PFSK-1 (cell line): ENCODE data around the gene BATF3.

Experiments used
- FOXP2 ChIP-seq: optimal IDR thresholded peaks from 2 replicates; pipeline ENCODE3; 2011; ENCODE audit warnings: borderline replicate concordance, control low read depth, inconsistent platforms; ENCODE audit not compliant: insufficient read depth; ENCODE audit errors: extremely low read length, extremely low read depth
- POLR2AphosphoS5 ChIP-seq: IDR thresholded peaks from 2 replicates; pipeline ENCODE4 v1.6.1; 2012; ENCODE audit warnings: low read depth, mild to moderate bottlenecking, control low read depth, low read length, moderate library complexity
- SIN3A ChIP-seq: IDR thresholded peaks from 2 replicates; pipeline ENCODE4 v1.6.1; 2012; ENCODE audit warnings: mild to moderate bottlenecking, low read length, moderate library complexity, borderline replicate concordance; ENCODE audit not compliant: insufficient read depth
- TAF1 ChIP-seq: IDR thresholded peaks from 2 replicates; pipeline ENCODE4 v1.6.1; 2012; ENCODE audit warnings: low read length, control low read depth, borderline replicate concordance; ENCODE audit not compliant: insufficient read depth
- TF ChIP-seq, protein P1 (sequence below), 2 experiments: IDR thresholded peaks; 2 replicates each; pipeline versions ENCODE4 v1.6.1 to v1.8.0; 2011 to 2012; ENCODE audit warnings: low read depth in 2 of 2, low read length in 2 of 2, control low read depth in 1 of 2, inconsistent platforms in 1 of 2, mild to moderate bottlenecking in 1 of 2, moderate library complexity in 1 of 2; ENCODE audit not compliant: insufficient read depth in 1 of 2

Gene BATF3

GRCh38 chr1:212645546-212646543 is 53.8 kb downstream of the BATF3 start:
- TF ChIP-seq FOXP2 (no peak), TAF1 (no peak), POLR2AphosphoS5 (no peak), SIN3A (no peak)
- TF ChIP-seq, protein P1, sequence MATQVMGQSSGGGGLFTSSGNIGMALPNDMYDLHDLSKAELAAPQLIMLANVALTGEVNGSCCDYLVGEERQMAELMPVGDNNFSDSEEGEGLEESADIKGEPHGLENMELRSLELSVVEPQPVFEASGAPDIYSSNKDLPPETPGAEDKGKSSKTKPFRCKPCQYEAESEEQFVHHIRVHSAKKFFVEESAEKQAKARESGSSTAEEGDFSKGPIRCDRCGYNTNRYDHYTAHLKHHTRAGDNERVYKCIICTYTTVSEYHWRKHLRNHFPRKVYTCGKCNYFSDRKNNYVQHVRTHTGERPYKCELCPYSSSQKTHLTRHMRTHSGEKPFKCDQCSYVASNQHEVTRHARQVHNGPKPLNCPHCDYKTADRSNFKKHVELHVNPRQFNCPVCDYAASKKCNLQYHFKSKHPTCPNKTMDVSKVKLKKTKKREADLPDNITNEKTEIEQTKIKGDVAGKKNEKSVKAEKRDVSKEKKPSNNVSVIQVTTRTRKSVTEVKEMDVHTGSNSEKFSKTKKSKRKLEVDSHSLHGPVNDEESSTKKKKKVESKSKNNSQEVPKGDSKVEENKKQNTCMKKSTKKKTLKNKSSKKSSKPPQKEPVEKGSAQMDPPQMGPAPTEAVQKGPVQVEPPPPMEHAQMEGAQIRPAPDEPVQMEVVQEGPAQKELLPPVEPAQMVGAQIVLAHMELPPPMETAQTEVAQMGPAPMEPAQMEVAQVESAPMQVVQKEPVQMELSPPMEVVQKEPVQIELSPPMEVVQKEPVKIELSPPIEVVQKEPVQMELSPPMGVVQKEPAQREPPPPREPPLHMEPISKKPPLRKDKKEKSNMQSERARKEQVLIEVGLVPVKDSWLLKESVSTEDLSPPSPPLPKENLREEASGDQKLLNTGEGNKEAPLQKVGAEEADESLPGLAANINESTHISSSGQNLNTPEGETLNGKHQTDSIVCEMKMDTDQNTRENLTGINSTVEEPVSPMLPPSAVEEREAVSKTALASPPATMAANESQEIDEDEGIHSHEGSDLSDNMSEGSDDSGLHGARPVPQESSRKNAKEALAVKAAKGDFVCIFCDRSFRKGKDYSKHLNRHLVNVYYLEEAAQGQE (IDR thresholded peaks at IDR 0.05; ENCODE audit: insufficient read depth in 1 of 2, low read depth in 2 of 2, low read length in 2 of 2), result no peak

DNA sequence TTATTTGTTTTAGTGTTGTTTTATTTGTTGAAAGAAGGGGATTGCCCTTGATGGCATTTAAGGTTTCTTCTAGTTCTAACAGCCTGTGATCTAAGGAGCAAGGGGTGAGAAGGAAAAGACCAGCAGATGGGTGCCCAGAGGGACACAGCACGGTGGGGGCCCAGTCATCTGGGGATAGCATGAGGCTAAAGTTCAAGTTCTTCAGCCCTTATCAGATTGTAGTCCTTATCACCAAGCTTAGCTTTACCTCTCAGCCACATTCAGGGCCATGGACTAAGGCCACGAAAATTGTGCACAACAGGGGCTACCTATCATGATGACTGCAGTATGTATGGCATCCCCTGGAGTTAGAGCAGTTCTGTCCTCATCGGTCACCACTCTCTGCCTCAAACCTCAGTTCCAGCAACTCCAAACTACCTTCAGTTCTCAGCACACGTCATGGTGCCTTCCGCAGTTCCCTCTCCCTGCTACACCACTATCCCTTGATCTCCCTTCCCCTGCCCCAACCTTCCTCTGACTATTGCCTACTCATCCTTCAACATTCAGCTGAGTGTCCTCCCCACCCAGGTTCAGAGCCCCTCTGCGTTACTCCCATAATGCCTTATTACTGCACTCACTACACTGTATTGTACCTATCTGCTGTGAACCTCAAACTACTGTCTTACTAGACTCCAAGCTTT is 54.6 kb downstream of the BATF3 start:
- TF ChIP-seq POLR2AphosphoS5 (no peak), TAF1 (no peak), FOXP2 (no peak), SIN3A (no peak)
- TF ChIP-seq, protein P1 (IDR thresholded peaks at IDR 0.05; ENCODE audit: insufficient read depth in 1 of 2, low read depth in 2 of 2, low read length in 2 of 2), result no peak

- TF ChIP-seq TAF1, result no peak
- no peak for TF ChIP-seq FOXP2
- TF ChIP-seq, protein P1 (IDR thresholded peaks at IDR 0.05; ENCODE audit: insufficient read depth in 1 of 2, low read depth in 2 of 2, low read length in 2 of 2), result no peak
- no peak for TF ChIP-seq SIN3A
- TF ChIP-seq POLR2AphosphoS5, result no peak
Measured at GRCh38 chr1:212643877-212644276, 55.8 kb downstream of the BATF3 start.

DNA sequence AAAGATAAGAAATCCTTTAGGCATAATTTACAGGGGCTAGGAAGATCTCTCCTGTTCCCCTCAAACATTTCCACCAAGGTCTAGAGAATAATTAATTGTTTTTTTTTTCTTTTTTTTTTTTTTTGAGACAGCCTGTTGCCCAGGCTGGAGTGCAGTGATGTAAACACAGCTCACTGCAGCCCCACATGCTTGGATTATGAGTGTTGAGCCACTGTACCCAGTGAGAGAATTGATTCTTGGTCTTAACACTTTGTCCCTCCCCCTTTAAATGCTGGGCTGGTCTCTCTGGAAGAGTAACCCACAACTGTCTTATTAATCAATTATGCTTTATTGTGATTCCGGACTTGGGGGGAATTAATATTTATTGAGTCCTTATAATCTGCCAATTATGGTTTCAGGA is 57.7 kb downstream of the BATF3 start:
- no peak for TF ChIP-seq POLR2AphosphoS5
- TF ChIP-seq FOXP2, result no peak
- no peak for TF ChIP-seq TAF1
- TF ChIP-seq, protein P1 (IDR thresholded peaks at IDR 0.05; ENCODE audit: insufficient read depth in 1 of 2, low read depth in 2 of 2, low read length in 2 of 2), result no peak
- TF ChIP-seq SIN3A, result no peak
